ENCODE data around the gene SERINC3. TPM values are rescaled to one million over a fixed set of nuclear protein-coding genes. Genes with fewer than 3 reads are reported as not detected.

SERINC3 gene
- total and polyA plus RNA-seq, 3 donors from 2014 or later, result 163 to 263 (median 181) TPM

GRCh38 chr20:44552950-44553908 is 31.4 kb upstream of the SERINC3 start:
- DNase-seq, result no peak
- no peaks in the 10 kb centered on the region for H3K9me3 ChIP-seq
- TF ChIP-seq POLR2A (IDR thresholded peaks at IDR 0.05) (no peak), CTCF (IDR thresholded peaks at IDR 0.05) (no peak)
- H3K4me1 ChIP-seq, result peaks cover 3% of the 10 kb centered on the region
- no peaks in the 10 kb centered on the region for H3K27me3 ChIP-seq
- WGBS, 2 donors, result 81 to 82% methylated on average over 6 of the region's 6 CpGs
- H3K36me3 ChIP-seq (ENCODE audit: low read depth, missing control alignments), result no peaks in the 10 kb centered on the region
- no peak overlapping the region for H3K4me3 ChIP-seq
- H3K27ac ChIP-seq, result no peak overlapping the region
- intact Hi-C loops (cut with DNase I; ENCODE audit: low total_unique reads), result no loop called here

GRCh38 chr20:44552568-44552949 is 30.7 kb upstream of the SERINC3 start:
- Histone ChIP-seq H3K36me3 (ENCODE audit: low read depth, missing control alignments) (no peaks in the 10 kb centered on the region), H3K4me1 (peaks cover 3% of the 10 kb centered on the region), H3K4me3 (no peak overlapping the region), H3K27me3 (no peaks in the 10 kb centered on the region), H3K9me3 (no peaks in the 10 kb centered on the region), H3K27ac (no peak overlapping the region)
- DNase-seq, result no peak
- 73 to 76% methylated on average over 3 of the region's 3 CpGs for WGBS, 2 donors
- TF ChIP-seq CTCF (IDR thresholded peaks at IDR 0.05) (no peak), POLR2A (IDR thresholded peaks at IDR 0.05) (no peak)
- intact Hi-C loops (cut with DNase I; ENCODE audit: low total_unique reads), result no loop called here

- no peak overlapping the region for H3K4me3 ChIP-seq
- H3K9me3 ChIP-seq, result no peaks in the 10 kb centered on the region
- WGBS, 2 donors, result 78 to 100% methylated on average over 4 of the region's 4 CpGs
- no peaks in the 10 kb centered on the region for H3K36me3 ChIP-seq (ENCODE audit: low read depth, missing control alignments)
- no peak overlapping the region for H3K27ac ChIP-seq
- no peak for TF ChIP-seq POLR2A (IDR thresholded peaks at IDR 0.05)
- no peak for TF ChIP-seq CTCF (IDR thresholded peaks at IDR 0.05)
- no peaks in the 10 kb centered on the region for H3K27me3 ChIP-seq
- intact Hi-C loops (cut with DNase I; ENCODE audit: low total_unique reads), result no loop called here
- peaks cover 3% of the 10 kb centered on the region for H3K4me1 ChIP-seq
- no peak for DNase-seq
Observed at GRCh38 chr20:44552050-44552449, 30.2 kb upstream of the SERINC3 start.

GRCh38 chr20:44549123-44549522 is 27.3 kb upstream of the SERINC3 start:
- TF ChIP-seq POLR2A (IDR thresholded peaks at IDR 0.05) (no peak), CTCF (IDR thresholded peaks at IDR 0.05) (no peak)
- intact Hi-C loops (cut with DNase I; ENCODE audit: low total_unique reads), result no loop called here
- H3K27ac ChIP-seq, result peak overlapping the region in 1 of 2 donors; percentile 21
- H3K4me1 ChIP-seq, result peaks cover 3% of the 10 kb centered on the region
- 46 to 54% methylated on average over 4 of the region's 4 CpGs for WGBS, 2 donors
- H3K9me3 ChIP-seq, result no peaks in the 10 kb centered on the region
- no peaks in the 10 kb centered on the region for H3K27me3 ChIP-seq
- no peaks in the 10 kb centered on the region for H3K36me3 ChIP-seq (ENCODE audit: low read depth, missing control alignments)
- H3K4me3 ChIP-seq, result no peak overlapping the region
- DNase-seq, result no peak

Data from testis (tissue), 3 donors.